Esophagus squamous epithelium (tissue), 4 donors: ENCODE results near the gene C2CD2.

Source experiments
- POLR2A ChIP-seq, 4 donors: fragments of 450-650 bp; IDR thresholded peaks; one replicate each; pipeline ENCODE4 v1.6.1; 2017; ENCODE audit warnings: antibody characterized with exemption in 4 of 4, mild to moderate bottlenecking in 4 of 4, moderate library complexity in 3 of 4
- TF ChIP-seq, protein P1 (sequence below), 6 experiments: fragments of 450-650 bp in 4 of 6; fragments of 200-600 bp in 2 of 6; sonication (generic) in 2 of 6; IDR thresholded peaks; one replicate each; pipeline ENCODE4 v1.5.1; 2016 to 2019; ENCODE audit warnings: antibody characterized with exemption in 6 of 6, mild to moderate bottlenecking in 4 of 6, moderate library complexity in 4 of 6

DNA sequence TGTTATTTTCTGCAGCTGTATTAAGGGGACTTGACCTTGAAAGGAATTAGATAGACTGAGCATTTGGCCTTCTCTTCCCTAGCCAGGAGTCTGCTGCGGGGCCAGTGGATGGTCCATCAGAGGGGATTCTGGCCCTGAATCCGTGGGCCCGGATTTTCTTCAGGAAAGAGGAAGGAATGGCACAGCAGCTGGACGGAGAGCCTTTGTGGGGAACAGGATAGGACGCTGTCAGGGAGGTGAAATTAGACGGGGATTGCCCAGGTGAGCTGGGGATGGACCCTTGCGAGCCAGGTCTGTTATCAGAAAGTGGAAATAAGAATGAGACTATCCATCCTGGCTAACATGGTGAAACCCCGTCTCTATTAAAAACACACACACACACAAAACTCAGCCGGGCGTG, 1.7 kb upstream of the C2CD2 start:
- TF ChIP-seq, protein P1, sequence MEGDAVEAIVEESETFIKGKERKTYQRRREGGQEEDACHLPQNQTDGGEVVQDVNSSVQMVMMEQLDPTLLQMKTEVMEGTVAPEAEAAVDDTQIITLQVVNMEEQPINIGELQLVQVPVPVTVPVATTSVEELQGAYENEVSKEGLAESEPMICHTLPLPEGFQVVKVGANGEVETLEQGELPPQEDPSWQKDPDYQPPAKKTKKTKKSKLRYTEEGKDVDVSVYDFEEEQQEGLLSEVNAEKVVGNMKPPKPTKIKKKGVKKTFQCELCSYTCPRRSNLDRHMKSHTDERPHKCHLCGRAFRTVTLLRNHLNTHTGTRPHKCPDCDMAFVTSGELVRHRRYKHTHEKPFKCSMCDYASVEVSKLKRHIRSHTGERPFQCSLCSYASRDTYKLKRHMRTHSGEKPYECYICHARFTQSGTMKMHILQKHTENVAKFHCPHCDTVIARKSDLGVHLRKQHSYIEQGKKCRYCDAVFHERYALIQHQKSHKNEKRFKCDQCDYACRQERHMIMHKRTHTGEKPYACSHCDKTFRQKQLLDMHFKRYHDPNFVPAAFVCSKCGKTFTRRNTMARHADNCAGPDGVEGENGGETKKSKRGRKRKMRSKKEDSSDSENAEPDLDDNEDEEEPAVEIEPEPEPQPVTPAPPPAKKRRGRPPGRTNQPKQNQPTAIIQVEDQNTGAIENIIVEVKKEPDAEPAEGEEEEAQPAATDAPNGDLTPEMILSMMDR (IDR thresholded peaks at IDR 0.05) = no peak
- no peak for TF ChIP-seq POLR2A (IDR thresholded peaks at IDR 0.05)
